Activated CD4-positive, alpha-beta T cell treated with anti-CD3 and anti-CD28 coated beads, Interleukin-2, amount 50 U/mL, for 4 hours (primary cell): ENCODE results near the gene EIF3D.

ENCODE experiments used
- DNase-seq, 2 experiments: peaks; one replicate each; pipeline ENCODE4 v3.0.0-alpha.2; 2020

The EIF3D gene

GRCh38 chr22:36505998-36506635 is 22.8 kb downstream of the EIF3D start:
- DNase-seq, result no peak

GRCh38 chr22:36497910-36498665 is 30.9 kb downstream of the EIF3D start:
- DNase-seq, result no peak

GRCh38 chr22:36493690-36494110 is 35.3 kb downstream of the EIF3D start:
- DNase-seq, result no peak

- DNase-seq, result no peak
These were observed 36.9 kb downstream of the EIF3D start for GRCh38 chr22:36492109-36492508.

GRCh38 chr22:36491155-36491554 is 37.8 kb downstream of the EIF3D start:
- no peak for DNase-seq

GRCh38 chr22:36486619-36487384 is 42.2 kb downstream of the EIF3D start:
- peak; percentile 66 to 68 for DNase-seq

- peak; percentile 96 to 97 for DNase-seq
These were observed 47.4 kb downstream of the EIF3D start, which contains the start of gene TXN2 for GRCh38 chr22:36481393-36482168. Gene TXN2, minus strand, starts transcription at chr22:36481640. Its CDS starts 803 bp downstream, at chr22:36480837.

- DNase-seq, result no peak
These were observed 48.0 kb downstream of the EIF3D start for GRCh38 chr22:36480941-36481392.

- no peak for DNase-seq
These were observed 50.0 kb downstream of the EIF3D start for GRCh38 chr22:36478966-36479365.

GRCh38 chr22:36475341-36475740 is 53.6 kb downstream of the EIF3D start:
- DNase-seq, result no peak

- DNase-seq, result no peak
These were observed 56.3 kb downstream of the EIF3D start for GRCh38 chr22:36472689-36473088.

GRCh38 chr22:36471341-36471821 is 57.6 kb downstream of the EIF3D start:
- DNase-seq, result no peak

- DNase-seq, result no peak
These were observed 58.0 kb downstream of the EIF3D start for GRCh38 chr22:36470994-36471331.

GRCh38 chr22:36470162-36470993 is 58.6 kb downstream of the EIF3D start:
- peak; percentile 76 to 79 for DNase-seq

GRCh38 chr22:36469094-36469710 is 59.8 kb downstream of the EIF3D start:
- no peak for DNase-seq

GRCh38 chr22:36467946-36468345 is 61.0 kb downstream of the EIF3D start:
- DNase-seq, result no peak

GRCh38 chr22:36467042-36467810 is 61.7 kb downstream of the EIF3D start:
- no peak for DNase-seq

- no peak for DNase-seq
These were observed 62.7 kb downstream of the EIF3D start for GRCh38 chr22:36466258-36466657.

- DNase-seq, result no peak
These were observed 63.5 kb downstream of the EIF3D start for GRCh38 chr22:36465232-36466021.
